ENCODE results near the gene FFAR3.

FFAR3 gene

GRCh38 chr19:35349614-35350521, 8.4 kb upstream of the FFAR3 start:
- H3K27me3 ChIP-seq (ENCODE audit: control insufficient read depth in 1 of 2, insufficient read depth in 1 of 2, low read length in 2 of 2): peaks cover 6 to 56% of the 10 kb centered on the region in 2 experiments
- H2AK5ac ChIP-seq (ENCODE audit: low read length, severe bottlenecking): no peak overlapping the region
- H2AFZ ChIP-seq (ENCODE audit: low read depth, low read length): no peak overlapping the region
- H3K9ac ChIP-seq (ENCODE audit: low read length): no peak overlapping the region
- H3K9me3 ChIP-seq (ENCODE audit: control insufficient read depth, low read length): no peaks in the 10 kb centered on the region
- H2BK12ac ChIP-seq (ENCODE audit: low read length in 2 of 2): no peak overlapping the region
- no peak overlapping the region for H3K14ac ChIP-seq (ENCODE audit: low read length in 2 of 2)
- no peak overlapping the region for H3K27ac ChIP-seq (ENCODE audit: low read length, poor library complexity, severe bottlenecking)
- no peak overlapping the region for H2BK120ac ChIP-seq (ENCODE audit: low read depth, low read length)
- no peak overlapping the region for H2BK5ac ChIP-seq (ENCODE audit: low read depth, low read length, poor library complexity, severe bottlenecking)
- H3K4me2 ChIP-seq (ENCODE audit: low read length, poor library complexity, severe bottlenecking): no peak overlapping the region
- H4K91ac ChIP-seq (ENCODE audit: low read length): no peak overlapping the region
- no peaks in the 10 kb centered on the region for H3K4me1 ChIP-seq (ENCODE audit: control insufficient read depth, insufficient read depth, low read depth, low read length)
- DNase-seq: no peak
- no peaks in the 10 kb centered on the region for H3K79me1 ChIP-seq (replicated peaks; ENCODE audit: low read length, poor library complexity, severe bottlenecking)
- H4K8ac ChIP-seq (ENCODE audit: low read length): no peak overlapping the region
- H3K23ac ChIP-seq (ENCODE audit: low read length in 2 of 2): no peak overlapping the region
- H3K4ac ChIP-seq (ENCODE audit: low read depth in 1 of 2, low read length in 2 of 2): no peak overlapping the region
- H3K18ac ChIP-seq (ENCODE audit: low read depth in 1 of 2, low read length in 2 of 2): no peak overlapping the region
- WGBS: 81% methylated on average over 13 of the region's 17 CpGs
- H2BK15ac ChIP-seq (ENCODE audit: low read depth, poor library complexity, severe bottlenecking): no peak overlapping the region
- H3K36me3 ChIP-seq (ENCODE audit: control insufficient read depth in 1 of 2, insufficient read depth in 2 of 2, low read depth in 1 of 2, low read length in 2 of 2): no peaks in the 10 kb centered on the region
- no peak overlapping the region for H3K4me3 ChIP-seq (ENCODE audit: insufficient read depth in 1 of 2, low read depth in 1 of 2, low read length in 2 of 2)

DNA sequence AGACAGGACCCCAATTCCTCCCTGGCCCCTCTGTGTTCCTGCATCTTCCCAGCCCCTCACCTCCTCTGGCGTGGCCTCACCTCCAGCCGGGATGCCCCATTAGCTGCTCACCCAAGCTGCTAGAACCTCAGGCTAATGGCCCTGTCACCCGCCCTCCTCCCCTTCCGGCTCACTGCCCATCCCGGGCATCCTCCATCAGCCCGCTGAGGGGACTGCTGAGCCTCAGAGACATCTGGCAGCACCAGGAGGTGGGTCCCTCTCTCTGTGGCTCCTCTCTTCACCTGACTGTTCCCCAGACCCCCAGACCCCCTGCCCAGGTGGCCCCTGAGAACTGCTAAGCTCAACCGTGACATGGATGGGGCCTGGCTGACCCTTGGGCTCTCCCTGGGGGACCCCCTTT, 7.7 kb upstream of the FFAR3 start:
- H4K91ac ChIP-seq (ENCODE audit: low read length): no peak overlapping the region
- no peaks in the 10 kb centered on the region for H3K4me1 ChIP-seq (ENCODE audit: control insufficient read depth, insufficient read depth, low read depth, low read length)
- no peak overlapping the region for H3K9ac ChIP-seq (ENCODE audit: low read length)
- no peak overlapping the region for H3K4me3 ChIP-seq (ENCODE audit: insufficient read depth in 1 of 2, low read depth in 1 of 2, low read length in 2 of 2)
- H3K36me3 ChIP-seq (ENCODE audit: control insufficient read depth in 1 of 2, insufficient read depth in 2 of 2, low read depth in 1 of 2, low read length in 2 of 2): no peaks in the 10 kb centered on the region
- no peak overlapping the region for H2AFZ ChIP-seq (ENCODE audit: low read depth, low read length)
- no peak overlapping the region for H2BK12ac ChIP-seq (ENCODE audit: low read length in 2 of 2)
- H3K18ac ChIP-seq (ENCODE audit: low read depth in 1 of 2, low read length in 2 of 2): no peak overlapping the region
- no peak overlapping the region for H2BK5ac ChIP-seq (ENCODE audit: low read depth, low read length, poor library complexity, severe bottlenecking)
- H3K4me2 ChIP-seq (ENCODE audit: low read length, poor library complexity, severe bottlenecking): no peak overlapping the region
- no peak overlapping the region for H3K4ac ChIP-seq (ENCODE audit: low read depth in 1 of 2, low read length in 2 of 2)
- no peak overlapping the region for H3K14ac ChIP-seq (ENCODE audit: low read length in 2 of 2)
- no peak overlapping the region for H2BK120ac ChIP-seq (ENCODE audit: low read depth, low read length)
- peaks cover 10 to 59% of the 10 kb centered on the region in 2 experiments for H3K27me3 ChIP-seq (ENCODE audit: control insufficient read depth in 1 of 2, insufficient read depth in 1 of 2, low read length in 2 of 2)
- H2BK15ac ChIP-seq (ENCODE audit: low read depth, poor library complexity, severe bottlenecking): no peak overlapping the region
- H3K23ac ChIP-seq (ENCODE audit: low read length in 2 of 2): no peak overlapping the region
- H3K27ac ChIP-seq (ENCODE audit: low read length, poor library complexity, severe bottlenecking): no peak overlapping the region
- H4K8ac ChIP-seq (ENCODE audit: low read length): no peak overlapping the region
- WGBS: 88% methylated on average over 6 of the region's 7 CpGs
- H3K9me3 ChIP-seq (ENCODE audit: control insufficient read depth, low read length): no peaks in the 10 kb centered on the region
- no peak for DNase-seq
- H2AK5ac ChIP-seq (ENCODE audit: low read length, severe bottlenecking): no peak overlapping the region
- no peaks in the 10 kb centered on the region for H3K79me1 ChIP-seq (replicated peaks; ENCODE audit: low read length, poor library complexity, severe bottlenecking)

DNA sequence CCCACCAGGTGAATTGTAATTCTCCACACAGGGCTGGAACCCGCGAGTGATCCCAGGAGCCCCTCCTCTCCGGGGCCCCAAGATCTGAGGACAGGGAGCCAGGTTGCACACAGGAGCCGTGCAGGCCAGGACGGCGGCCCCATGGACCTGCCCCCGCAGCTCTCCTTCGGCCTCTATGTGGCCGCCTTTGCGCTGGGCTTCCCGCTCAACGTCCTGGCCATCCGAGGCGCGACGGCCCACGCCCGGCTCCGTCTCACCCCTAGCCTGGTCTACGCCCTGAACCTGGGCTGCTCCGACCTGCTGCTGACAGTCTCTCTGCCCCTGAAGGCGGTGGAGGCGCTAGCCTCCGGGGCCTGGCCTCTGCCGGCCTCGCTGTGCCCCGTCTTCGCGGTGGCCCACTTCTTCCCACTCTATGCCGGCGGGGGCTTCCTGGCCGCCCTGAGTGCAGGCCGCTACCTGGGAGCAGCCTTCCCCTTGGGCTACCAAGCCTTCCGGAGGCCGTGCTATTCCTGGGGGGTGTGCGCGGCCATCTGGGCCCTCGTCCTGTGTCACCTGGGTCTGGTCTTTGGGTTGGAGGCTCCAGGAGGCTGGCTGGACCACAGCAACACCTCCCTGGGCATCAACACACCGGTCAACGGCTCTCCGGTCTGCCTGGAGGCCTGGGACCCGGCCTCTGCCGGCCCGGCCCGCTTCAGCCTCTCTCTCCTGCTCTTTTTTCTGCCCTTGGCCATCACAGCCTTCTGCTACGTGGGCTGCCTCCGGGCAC, 6.7 kb upstream of the FFAR3 start:
- H3K18ac ChIP-seq (ENCODE audit: low read depth in 1 of 2, low read length in 2 of 2): no peak overlapping the region
- no peak overlapping the region for H2AFZ ChIP-seq (ENCODE audit: low read depth, low read length)
- H3K27ac ChIP-seq (ENCODE audit: low read length, poor library complexity, severe bottlenecking): no peak overlapping the region
- H3K4ac ChIP-seq (ENCODE audit: low read depth in 1 of 2, low read length in 2 of 2): no peak overlapping the region
- H2AK5ac ChIP-seq (ENCODE audit: low read length, severe bottlenecking): no peak overlapping the region
- H2BK5ac ChIP-seq (ENCODE audit: low read depth, low read length, poor library complexity, severe bottlenecking): no peak overlapping the region
- H3K14ac ChIP-seq (ENCODE audit: low read length in 2 of 2): no peak overlapping the region
- H2BK120ac ChIP-seq (ENCODE audit: low read depth, low read length): no peak overlapping the region
- H4K91ac ChIP-seq (ENCODE audit: low read length): no peak overlapping the region
- H3K23ac ChIP-seq (ENCODE audit: low read length in 2 of 2): no peak overlapping the region
- WGBS: 89% methylated on average over 47 of the region's 47 CpGs
- no peak overlapping the region for H2BK15ac ChIP-seq (ENCODE audit: low read depth, poor library complexity, severe bottlenecking)
- no peak overlapping the region for H3K9ac ChIP-seq (ENCODE audit: low read length)
- no peak for DNase-seq
- no peaks in the 10 kb centered on the region for H3K9me3 ChIP-seq (ENCODE audit: control insufficient read depth, low read length)
- H3K36me3 ChIP-seq (ENCODE audit: control insufficient read depth in 1 of 2, insufficient read depth in 2 of 2, low read depth in 1 of 2, low read length in 2 of 2): no peaks in the 10 kb centered on the region
- no peaks in the 10 kb centered on the region for H3K4me1 ChIP-seq (ENCODE audit: control insufficient read depth, insufficient read depth, low read depth, low read length)
- no peak overlapping the region for H2BK12ac ChIP-seq (ENCODE audit: low read length in 2 of 2)
- H3K79me1 ChIP-seq (replicated peaks; ENCODE audit: low read length, poor library complexity, severe bottlenecking): no peaks in the 10 kb centered on the region
- no peak overlapping the region for H4K8ac ChIP-seq (ENCODE audit: low read length)
- no peak overlapping the region for H3K4me2 ChIP-seq (ENCODE audit: low read length, poor library complexity, severe bottlenecking)
- no peak overlapping the region for H3K4me3 ChIP-seq (ENCODE audit: insufficient read depth in 1 of 2, low read depth in 1 of 2, low read length in 2 of 2)
- H3K27me3 ChIP-seq (ENCODE audit: control insufficient read depth in 1 of 2, insufficient read depth in 1 of 2, low read length in 2 of 2): peaks cover 14 to 53% of the 10 kb centered on the region in 2 experiments

- Histone ChIP-seq H3K36me3 (ENCODE audit: control insufficient read depth in 1 of 2, insufficient read depth in 2 of 2, low read depth in 1 of 2, low read length in 2 of 2) (no peaks in the 10 kb centered on the region), H2BK15ac (ENCODE audit: low read depth, poor library complexity, severe bottlenecking) (no peak overlapping the region), H2AFZ (ENCODE audit: low read depth, low read length) (no peak overlapping the region), H3K14ac (ENCODE audit: low read length in 2 of 2) (no peak overlapping the region), H3K4me1 (ENCODE audit: control insufficient read depth, insufficient read depth, low read depth, low read length) (no peaks in the 10 kb centered on the region), H4K8ac (ENCODE audit: low read length) (no peak overlapping the region), H3K4ac (ENCODE audit: low read depth in 1 of 2, low read length in 2 of 2) (no peak overlapping the region), H4K91ac (ENCODE audit: low read length) (no peak overlapping the region), H2AK5ac (ENCODE audit: low read length, severe bottlenecking) (no peak overlapping the region), H2BK120ac (ENCODE audit: low read depth, low read length) (no peak overlapping the region), H3K23ac (ENCODE audit: low read length in 2 of 2) (no peak overlapping the region), H3K79me1 (replicated peaks; ENCODE audit: low read length, poor library complexity, severe bottlenecking) (no peaks in the 10 kb centered on the region), H3K4me2 (ENCODE audit: low read length, poor library complexity, severe bottlenecking) (no peak overlapping the region), H3K9ac (ENCODE audit: low read length) (no peak overlapping the region), H3K4me3 (ENCODE audit: insufficient read depth in 1 of 2, low read depth in 1 of 2, low read length in 2 of 2) (no peak overlapping the region), H3K27ac (ENCODE audit: low read length, poor library complexity, severe bottlenecking) (no peak overlapping the region), H3K9me3 (ENCODE audit: control insufficient read depth, low read length) (no peaks in the 10 kb centered on the region), H3K27me3 (ENCODE audit: control insufficient read depth in 1 of 2, insufficient read depth in 1 of 2, low read length in 2 of 2) (peaks cover 14 to 48% of the 10 kb centered on the region in 2 experiments), H2BK12ac (ENCODE audit: low read length in 2 of 2) (no peak overlapping the region), H2BK5ac (ENCODE audit: low read depth, low read length, poor library complexity, severe bottlenecking) (no peak overlapping the region), H3K18ac (ENCODE audit: low read depth in 1 of 2, low read length in 2 of 2) (no peak overlapping the region)
- 90% methylated on average over 18 of the region's 18 CpGs for WGBS
- no peak for DNase-seq
Measured at GRCh38 chr19:35352177-35352447, 6.1 kb upstream of the FFAR3 start.

Data from mesenchymal stem cell (in vitro differentiated cells and primary cell).